ENCODE results near the gene GALNT18. TPM values are rescaled to one million over a fixed set of nuclear protein-coding genes. Genes with fewer than 3 reads are reported as not detected.
A peak's percentile ranks its signal among the peaks of the same experiment; 100 is the strongest.

GALNT18 gene
- total and polyA plus RNA-seq, 4 donors = 2.1 to 11.0 (median 3.8) TPM

GRCh38 chr11:11667056-11667455, 45.3 kb upstream of the GALNT18 start:
- Histone ChIP-seq H3K9ac (ENCODE audit: low read depth in 1 of 2, low read length in 2 of 2) (no peak overlapping the region), H3K27me3 (ENCODE audit: control insufficient read depth in 4 of 4, insufficient read depth in 4 of 4, low read length in 3 of 4) (peaks cover 0 to 6% (median 0%) of the 10 kb centered on the region in 4 donors), H3K9me3 (ENCODE audit: control insufficient read depth in 4 of 4, low read length in 3 of 4) (no peaks in the 10 kb centered on the region), H3K27ac (ENCODE audit: low read depth in 1 of 2, low read length in 2 of 2) (no peak overlapping the region), H3K4me1 (ENCODE audit: control insufficient read depth in 4 of 4, insufficient read depth in 4 of 4, low read length in 3 of 4) (no peaks in the 10 kb centered on the region), H3K4me3 (ENCODE audit: low read depth in 1 of 3, low read length in 3 of 3) (no peak overlapping the region), H3K36me3 (ENCODE audit: control insufficient read depth in 4 of 4, insufficient read depth in 3 of 4, low read depth in 1 of 4, low read length in 3 of 4) (no peaks in the 10 kb centered on the region)
- TF ChIP-seq RAD21 (IDR thresholded peaks at IDR 0.05) (peak; percentile 28 to 41), NR2F2 (IDR thresholded peaks at IDR 0.05) (no peak), TAF1 (conservative IDR thresholded peaks at IDR 0.05) (no peak)
- TF ChIP-seq, protein P1, sequence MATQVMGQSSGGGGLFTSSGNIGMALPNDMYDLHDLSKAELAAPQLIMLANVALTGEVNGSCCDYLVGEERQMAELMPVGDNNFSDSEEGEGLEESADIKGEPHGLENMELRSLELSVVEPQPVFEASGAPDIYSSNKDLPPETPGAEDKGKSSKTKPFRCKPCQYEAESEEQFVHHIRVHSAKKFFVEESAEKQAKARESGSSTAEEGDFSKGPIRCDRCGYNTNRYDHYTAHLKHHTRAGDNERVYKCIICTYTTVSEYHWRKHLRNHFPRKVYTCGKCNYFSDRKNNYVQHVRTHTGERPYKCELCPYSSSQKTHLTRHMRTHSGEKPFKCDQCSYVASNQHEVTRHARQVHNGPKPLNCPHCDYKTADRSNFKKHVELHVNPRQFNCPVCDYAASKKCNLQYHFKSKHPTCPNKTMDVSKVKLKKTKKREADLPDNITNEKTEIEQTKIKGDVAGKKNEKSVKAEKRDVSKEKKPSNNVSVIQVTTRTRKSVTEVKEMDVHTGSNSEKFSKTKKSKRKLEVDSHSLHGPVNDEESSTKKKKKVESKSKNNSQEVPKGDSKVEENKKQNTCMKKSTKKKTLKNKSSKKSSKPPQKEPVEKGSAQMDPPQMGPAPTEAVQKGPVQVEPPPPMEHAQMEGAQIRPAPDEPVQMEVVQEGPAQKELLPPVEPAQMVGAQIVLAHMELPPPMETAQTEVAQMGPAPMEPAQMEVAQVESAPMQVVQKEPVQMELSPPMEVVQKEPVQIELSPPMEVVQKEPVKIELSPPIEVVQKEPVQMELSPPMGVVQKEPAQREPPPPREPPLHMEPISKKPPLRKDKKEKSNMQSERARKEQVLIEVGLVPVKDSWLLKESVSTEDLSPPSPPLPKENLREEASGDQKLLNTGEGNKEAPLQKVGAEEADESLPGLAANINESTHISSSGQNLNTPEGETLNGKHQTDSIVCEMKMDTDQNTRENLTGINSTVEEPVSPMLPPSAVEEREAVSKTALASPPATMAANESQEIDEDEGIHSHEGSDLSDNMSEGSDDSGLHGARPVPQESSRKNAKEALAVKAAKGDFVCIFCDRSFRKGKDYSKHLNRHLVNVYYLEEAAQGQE (IDR thresholded peaks at IDR 0.05) = no peak
- no peak for DNase-seq (ENCODE audit: low spot score)
- 59% methylated on average over 3 of the region's 3 CpGs for WGBS

GRCh38 chr11:11665407-11665806, 43.6 kb upstream of the GALNT18 start:
- H3K27me3 ChIP-seq (ENCODE audit: control insufficient read depth in 4 of 4, insufficient read depth in 4 of 4, low read length in 3 of 4) = peaks cover 0 to 3% (median 0%) of the 10 kb centered on the region in 4 donors
- no peak for DNase-seq (ENCODE audit: low spot score)
- TF ChIP-seq, protein P2, sequence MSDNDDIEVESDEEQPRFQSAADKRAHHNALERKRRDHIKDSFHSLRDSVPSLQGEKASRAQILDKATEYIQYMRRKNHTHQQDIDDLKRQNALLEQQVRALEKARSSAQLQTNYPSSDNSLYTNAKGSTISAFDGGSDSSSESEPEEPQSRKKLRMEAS (IDR thresholded peaks at IDR 0.05) = no peak
- TF ChIP-seq HNF4G (IDR thresholded peaks at IDR 0.05) (no peak), GABPA (IDR thresholded peaks at IDR 0.05 in 1 of 2, conservative IDR thresholded peaks at IDR 0.05 in 1 of 2) (no peak), EGR1 (IDR thresholded peaks at IDR 0.05; ENCODE audit: low read depth in 2 of 2) (no peak), TAF1 (conservative IDR thresholded peaks at IDR 0.05) (no peak), RXRA (IDR thresholded peaks at IDR 0.05) (no peak), FOXA2 (IDR thresholded peaks at IDR 0.05) (no peak), RAD21 (IDR thresholded peaks at IDR 0.05) (no peak), JUND (IDR thresholded peaks at IDR 0.05) (no peak), HNF4A (conservative IDR thresholded peaks at IDR 0.05) (no peak), YY1 (IDR thresholded peaks at IDR 0.05) (no peak), SP1 (IDR thresholded peaks at IDR 0.05) (no peak), FOXA1 (IDR thresholded peaks at IDR 0.05) (no peak), NR2F2 (IDR thresholded peaks at IDR 0.05) (no peak)
- TF ChIP-seq, protein P3, sequence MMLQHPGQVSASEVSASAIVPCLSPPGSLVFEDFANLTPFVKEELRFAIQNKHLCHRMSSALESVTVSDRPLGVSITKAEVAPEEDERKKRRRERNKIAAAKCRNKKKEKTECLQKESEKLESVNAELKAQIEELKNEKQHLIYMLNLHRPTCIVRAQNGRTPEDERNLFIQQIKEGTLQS (IDR thresholded peaks at IDR 0.05) = no peak
- TF ChIP-seq, protein P4, sequence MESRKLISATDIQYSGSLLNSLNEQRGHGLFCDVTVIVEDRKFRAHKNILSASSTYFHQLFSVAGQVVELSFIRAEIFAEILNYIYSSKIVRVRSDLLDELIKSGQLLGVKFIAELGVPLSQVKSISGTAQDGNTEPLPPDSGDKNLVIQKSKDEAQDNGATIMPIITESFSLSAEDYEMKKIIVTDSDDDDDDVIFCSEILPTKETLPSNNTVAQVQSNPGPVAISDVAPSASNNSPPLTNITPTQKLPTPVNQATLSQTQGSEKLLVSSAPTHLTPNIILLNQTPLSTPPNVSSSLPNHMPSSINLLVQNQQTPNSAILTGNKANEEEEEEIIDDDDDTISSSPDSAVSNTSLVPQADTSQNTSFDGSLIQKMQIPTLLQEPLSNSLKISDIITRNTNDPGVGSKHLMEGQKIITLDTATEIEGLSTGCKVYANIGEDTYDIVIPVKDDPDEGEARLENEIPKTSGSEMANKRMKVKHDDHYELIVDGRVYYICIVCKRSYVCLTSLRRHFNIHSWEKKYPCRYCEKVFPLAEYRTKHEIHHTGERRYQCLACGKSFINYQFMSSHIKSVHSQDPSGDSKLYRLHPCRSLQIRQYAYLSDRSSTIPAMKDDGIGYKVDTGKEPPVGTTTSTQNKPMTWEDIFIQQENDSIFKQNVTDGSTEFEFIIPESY (IDR thresholded peaks at IDR 0.05) = no peak
- TF ChIP-seq, protein P5, sequence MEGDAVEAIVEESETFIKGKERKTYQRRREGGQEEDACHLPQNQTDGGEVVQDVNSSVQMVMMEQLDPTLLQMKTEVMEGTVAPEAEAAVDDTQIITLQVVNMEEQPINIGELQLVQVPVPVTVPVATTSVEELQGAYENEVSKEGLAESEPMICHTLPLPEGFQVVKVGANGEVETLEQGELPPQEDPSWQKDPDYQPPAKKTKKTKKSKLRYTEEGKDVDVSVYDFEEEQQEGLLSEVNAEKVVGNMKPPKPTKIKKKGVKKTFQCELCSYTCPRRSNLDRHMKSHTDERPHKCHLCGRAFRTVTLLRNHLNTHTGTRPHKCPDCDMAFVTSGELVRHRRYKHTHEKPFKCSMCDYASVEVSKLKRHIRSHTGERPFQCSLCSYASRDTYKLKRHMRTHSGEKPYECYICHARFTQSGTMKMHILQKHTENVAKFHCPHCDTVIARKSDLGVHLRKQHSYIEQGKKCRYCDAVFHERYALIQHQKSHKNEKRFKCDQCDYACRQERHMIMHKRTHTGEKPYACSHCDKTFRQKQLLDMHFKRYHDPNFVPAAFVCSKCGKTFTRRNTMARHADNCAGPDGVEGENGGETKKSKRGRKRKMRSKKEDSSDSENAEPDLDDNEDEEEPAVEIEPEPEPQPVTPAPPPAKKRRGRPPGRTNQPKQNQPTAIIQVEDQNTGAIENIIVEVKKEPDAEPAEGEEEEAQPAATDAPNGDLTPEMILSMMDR (IDR thresholded peaks at IDR 0.05; ENCODE audit: low read depth, low read length, missing input control) = no peak
- TF ChIP-seq, protein P1 (IDR thresholded peaks at IDR 0.05) = no peak
- H3K27ac ChIP-seq (ENCODE audit: low read depth in 1 of 2, low read length in 2 of 2) = no peak overlapping the region
- no peaks in the 10 kb centered on the region for H3K9me3 ChIP-seq (ENCODE audit: control insufficient read depth in 4 of 4, low read length in 3 of 4)
- H3K9ac ChIP-seq (ENCODE audit: low read depth in 1 of 2, low read length in 2 of 2) = no peak overlapping the region
- no peaks in the 10 kb centered on the region for H3K4me1 ChIP-seq (ENCODE audit: control insufficient read depth in 4 of 4, insufficient read depth in 4 of 4, low read length in 3 of 4)
- WGBS = 71% methylated on average over 1 of the region's 1 CpG
- H3K36me3 ChIP-seq (ENCODE audit: control insufficient read depth in 4 of 4, insufficient read depth in 3 of 4, low read depth in 1 of 4, low read length in 3 of 4) = no peaks in the 10 kb centered on the region
- H3K4me3 ChIP-seq (ENCODE audit: low read depth in 1 of 3, low read length in 3 of 3) = no peak overlapping the region

Data from liver (tissue), 9 donors.